Left hindlimb (tissue), 1 donor: ENCODE data around the gene RSRP1.
"Not testable (repeated sequence)": the region's sequence is repeated elsewhere in the genome, so short reads cannot be mapped to it uniquely, and the experiment has no call there.

Experiments
- DNase-seq: peaks from one replicate; pipeline ENCODE4 v3.0.0-alpha.2; 2018

Gene RSRP1, protein sequence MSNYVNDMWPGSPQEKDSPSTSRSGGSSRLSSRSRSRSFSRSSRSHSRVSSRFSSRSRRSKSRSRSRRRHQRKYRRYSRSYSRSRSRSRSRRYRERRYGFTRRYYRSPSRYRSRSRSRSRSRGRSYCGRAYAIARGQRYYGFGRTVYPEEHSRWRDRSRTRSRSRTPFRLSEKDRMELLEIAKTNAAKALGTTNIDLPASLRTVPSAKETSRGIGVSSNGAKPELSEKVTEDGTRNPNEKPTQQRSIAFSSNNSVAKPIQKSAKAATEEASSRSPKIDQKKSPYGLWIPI

DNA sequence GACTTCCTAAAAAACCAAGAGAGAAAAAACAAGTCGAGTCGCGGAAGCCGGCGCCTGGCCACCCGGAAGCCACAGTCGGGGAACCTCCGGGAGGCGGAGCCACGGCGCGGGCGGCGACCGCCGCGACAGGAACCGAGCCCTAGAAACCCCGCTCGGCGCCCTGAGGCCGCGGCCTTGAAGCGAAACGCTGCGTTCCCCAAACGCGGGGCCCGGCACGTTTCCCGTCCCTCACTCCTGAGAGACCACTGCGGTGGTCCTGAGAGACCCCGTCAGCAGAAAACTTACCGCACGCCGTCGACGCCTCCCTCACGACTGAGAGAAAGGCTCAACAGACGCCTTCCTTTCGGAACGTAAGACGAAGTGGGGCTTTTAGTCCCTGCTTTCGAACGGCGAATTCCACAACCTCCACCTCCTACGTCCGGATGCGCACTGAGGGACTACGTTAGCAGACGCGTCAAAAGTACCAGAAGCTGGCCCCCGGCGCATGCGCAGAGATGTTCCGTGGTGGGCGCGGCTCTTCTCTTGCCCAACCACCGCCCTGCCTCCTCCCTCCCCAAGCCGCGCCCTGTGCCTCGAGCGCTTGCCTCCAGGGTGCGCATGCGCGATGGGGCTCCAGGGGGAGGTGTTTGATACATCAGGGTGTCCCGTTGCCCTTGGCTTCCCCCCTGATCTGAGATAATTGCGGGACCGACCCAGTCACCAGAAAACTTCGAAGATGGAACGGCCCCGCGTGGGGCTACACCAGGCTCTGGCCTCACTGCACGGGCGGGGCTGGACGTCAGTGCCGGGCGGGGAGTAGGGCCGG lies at the start of gene RSRP1:
TSS of gene RSRP1 (minus strand) at position 431 of the 805 bp plus-strand sequence. CDS start 491 bp downstream, outside the sequence.
- DNase-seq = peak; percentile 99

DNA sequence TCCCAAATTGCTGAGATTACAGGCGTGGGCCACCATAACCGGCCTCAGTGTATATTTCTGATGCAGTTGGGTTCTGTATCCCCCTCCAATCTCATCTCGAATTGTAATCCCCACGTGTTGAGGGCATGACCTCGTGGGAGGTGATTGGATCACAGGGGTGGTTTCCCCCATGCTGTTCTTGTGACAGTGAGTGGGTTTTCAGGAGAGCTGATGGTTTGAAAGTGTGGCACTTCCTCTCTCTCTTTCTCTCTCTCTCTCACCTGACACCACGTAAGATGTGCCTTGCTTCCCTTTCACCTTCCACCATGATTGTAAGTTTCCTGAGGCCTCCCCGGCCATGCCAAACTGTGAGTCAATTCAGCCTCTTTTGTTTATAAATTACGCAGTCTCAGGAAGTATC lies 49.2 kb upstream of the RSRP1 start:
- not testable (repeated sequence) for DNase-seq

DNA sequence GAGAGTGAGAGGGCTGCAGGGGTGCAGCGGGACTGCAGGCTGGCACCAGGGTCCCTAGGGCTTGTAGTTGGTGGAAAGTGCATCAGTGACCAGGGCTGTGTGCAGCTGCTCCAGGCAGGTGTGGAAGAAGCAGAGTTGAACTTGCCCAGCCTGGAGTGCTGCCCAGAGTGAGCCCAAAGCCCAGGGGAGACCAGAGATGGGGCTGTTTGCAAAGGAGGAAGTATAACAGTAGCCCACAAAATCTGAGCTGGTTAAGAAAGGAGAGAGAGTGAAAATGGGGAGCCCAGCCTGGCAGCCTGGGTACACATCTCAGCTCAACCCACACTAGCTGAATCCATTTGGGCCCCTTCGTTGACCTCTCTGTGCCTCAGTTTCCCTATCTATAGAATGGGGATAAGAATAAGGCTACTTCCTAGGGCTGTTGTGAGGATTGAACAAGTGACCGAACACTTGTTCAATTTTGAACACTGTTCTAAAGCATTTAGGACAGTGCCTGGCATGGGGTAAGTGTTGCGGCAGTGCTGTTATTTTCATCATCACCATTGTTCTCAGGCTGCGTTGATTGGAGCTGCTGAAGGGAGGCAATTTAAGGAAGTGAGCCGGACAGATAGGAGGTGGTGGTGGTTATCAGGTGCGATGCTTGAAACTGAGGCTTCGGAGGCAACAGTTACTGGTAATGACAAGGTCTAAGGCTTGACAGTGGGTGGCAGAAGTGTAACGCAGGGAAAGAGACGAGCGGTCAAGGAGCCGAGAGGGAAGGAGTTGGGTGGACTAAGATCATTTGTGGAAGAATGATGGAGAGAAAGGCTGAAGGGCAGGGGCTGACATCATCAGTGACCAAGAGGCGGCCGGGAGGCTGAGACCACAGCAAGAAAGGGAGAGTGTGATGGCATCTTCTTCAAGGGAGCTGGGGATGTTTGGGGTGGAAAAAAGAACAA lies 47.9 kb upstream of the RSRP1 start:
- not testable (repeated sequence) for DNase-seq

DNA sequence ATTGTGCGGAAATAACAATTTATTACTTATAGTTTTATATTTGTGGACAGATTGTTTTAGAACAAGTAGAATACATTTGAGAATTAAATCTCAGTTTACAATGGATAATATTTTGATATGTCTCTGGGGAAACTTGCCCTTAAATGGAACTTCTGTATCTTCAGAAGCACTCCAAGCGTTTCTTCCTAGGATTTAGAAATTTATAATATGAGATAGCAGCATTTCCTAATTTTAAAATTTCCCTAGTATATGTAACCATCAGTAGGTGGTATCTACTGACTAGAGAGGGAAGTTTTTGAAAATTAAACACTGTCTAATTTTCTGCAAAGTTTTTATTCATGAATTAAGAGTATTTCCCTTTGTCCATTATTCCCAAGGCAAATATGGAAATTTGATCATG lies 46.2 kb upstream of the RSRP1 start:
- DNase-seq = not testable (repeated sequence)

DNA sequence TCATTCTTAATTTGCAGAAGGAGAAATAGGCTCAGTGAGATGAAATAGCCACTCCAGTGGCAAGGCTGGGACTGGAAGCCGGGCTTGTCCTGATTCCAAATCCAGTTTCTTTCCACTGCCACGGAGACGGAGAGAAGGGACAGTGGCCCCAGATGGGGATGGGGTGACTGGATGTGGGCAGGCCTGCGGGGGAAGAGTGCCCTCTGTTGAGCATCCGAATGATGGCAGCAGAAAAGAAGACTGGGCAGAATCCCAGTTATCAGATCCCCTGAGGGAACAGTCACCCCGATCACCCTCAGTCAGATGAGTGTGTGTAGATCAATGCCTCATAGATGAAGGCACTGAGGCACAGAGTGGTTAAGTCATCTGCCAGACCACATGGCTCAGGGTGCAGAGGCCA lies 42.8 kb upstream of the RSRP1 start:
- not testable (repeated sequence) for DNase-seq

DNA sequence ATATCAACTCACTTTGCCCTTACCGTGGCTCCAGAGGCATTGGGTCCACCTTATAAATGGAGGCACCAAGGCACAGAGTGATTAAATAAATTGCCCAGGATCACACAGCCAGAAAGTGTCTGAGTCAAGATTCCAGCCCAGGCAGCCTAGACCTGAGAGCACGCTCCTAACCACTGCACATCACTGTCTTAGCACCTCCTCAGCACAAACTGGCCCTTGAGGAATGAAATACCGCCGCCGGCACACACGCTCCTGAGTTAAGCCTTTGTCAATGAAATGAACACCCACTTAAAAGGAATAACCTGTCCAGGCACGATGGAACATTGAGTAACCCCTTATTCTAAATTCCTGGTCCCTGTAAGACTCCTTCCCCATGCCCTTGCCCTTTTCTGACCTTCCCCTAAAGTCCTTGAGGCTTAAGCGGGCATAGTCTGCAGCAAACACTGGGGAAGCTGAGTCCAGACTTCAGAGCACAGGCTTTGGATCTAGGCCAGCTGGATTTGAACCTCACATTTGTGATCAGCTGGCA lies 41.4 kb upstream of the RSRP1 start:
- not testable (repeated sequence) for DNase-seq

DNA sequence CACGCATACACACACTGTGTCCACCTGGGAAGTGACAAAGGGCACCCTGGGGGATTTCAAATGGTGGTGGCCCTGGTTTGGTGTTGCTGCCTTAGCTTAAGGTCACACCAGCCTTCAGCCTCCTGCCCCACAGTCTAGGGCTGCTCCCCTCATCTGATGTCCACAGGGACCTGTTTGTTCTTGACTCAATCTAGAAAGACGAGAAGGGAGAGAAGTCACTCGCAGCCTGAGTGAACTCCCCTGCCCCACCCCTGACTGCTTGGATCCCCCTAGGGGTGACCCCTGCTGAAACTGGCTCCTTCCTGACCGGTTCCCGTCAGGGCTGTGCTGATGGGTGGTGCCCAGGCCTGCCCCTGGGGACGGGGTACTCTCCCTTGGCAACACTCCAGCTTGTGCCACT lies 39.9 kb upstream of the RSRP1 start:
- DNase-seq = peak; percentile 27

DNA sequence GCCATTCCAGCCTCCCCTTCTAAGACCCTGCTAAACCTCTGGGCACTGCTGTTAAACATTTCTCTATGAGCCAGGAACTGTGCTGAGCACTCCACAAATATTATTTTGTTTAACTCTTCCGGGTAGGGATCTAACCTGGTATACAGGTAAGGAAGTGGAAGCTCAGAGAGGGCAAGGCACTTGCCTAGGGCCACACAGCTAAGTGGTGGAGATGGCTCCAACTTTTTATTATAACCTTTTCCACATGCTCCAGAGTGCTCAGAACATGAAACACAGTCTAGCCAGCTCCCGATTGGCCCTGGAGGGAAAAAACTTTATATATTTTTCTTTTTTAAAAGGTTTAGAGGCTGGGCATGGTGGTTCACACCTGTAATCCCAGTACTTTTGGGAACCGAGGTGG lies 38.6 kb upstream of the RSRP1 start:
- DNase-seq = not testable (repeated sequence)

DNA sequence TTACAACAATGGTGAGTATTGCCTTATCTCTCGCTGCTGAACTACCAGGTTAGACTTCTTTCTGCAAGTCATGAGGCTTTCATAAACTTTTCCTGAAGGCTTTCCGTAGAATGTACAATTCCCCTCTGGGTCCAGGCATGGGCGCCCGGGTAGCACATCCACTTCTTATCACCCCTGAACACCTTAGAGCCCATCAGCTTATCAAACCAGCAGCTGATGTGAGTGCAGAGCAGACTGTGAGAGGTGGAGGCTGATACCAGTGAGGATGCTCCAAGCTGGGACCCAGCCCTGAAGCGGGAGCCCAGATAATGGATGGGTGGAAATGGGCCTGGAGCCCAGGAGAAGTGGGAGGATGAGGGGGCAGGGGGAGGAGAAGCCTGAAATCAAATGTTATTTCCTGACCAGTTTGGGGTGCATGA lies 32.4 kb upstream of the RSRP1 start:
- not testable (repeated sequence) for DNase-seq

DNA sequence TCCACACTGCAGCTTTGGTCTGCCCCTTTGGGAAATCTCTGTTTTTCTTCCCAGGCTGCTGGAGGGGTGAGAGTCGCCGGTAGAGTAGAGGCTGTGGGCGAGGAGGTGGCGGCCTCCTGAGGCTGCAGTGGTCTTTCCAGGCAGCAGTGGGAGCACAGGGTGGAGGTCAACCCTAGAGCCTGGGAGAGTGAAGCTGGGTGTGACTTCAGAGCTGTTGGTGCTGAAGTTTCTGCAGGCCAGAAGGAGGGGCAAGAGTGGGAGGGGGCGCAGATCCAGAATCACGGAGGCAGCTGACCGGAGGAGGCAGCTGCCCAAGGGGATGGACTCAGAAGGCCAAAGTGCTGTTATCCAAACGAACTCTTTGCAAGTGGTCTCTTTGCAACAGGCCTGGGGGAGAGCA lies 31.5 kb upstream of the RSRP1 start:
- not testable (repeated sequence) for DNase-seq

DNA sequence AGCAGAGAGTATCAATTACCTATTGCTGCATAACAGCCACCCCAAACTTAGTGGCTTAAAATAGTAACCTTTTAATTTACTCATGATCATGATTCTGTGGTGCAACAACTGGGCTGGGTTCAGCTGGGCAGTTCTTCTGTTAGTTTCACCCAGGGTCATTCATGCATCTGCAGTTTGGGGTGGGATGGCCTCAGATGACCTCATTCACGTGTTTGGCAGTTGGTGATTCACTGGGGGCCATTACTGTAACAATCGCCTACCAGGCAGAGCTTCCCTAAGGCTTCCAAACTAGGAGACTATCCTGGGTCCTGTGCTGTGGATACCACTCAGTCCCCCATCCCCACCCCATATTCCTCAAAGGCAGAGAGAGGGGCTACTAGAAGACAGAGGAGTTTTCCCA lies 31.1 kb upstream of the RSRP1 start:
- DNase-seq = not testable (repeated sequence)

DNA sequence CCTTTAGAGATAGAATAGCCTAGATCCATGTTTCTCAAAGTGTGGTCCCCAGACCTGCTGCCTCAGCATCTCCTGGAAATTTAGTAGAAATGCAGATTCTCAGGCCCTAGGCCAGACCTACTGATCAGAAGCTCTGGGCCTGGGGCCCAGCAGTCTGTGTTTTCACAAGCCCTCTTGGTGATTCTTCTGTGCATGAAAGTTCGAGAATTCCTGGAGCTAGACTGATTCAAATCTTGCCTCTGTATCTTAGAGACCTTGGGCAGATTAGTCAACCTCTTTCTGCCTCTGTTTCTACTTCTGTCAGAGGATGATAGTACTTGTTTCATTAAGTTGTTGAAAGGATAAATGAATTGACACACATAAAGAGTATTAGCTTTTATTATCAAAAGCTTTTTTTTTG lies 30.0 kb upstream of the RSRP1 start:
- not testable (repeated sequence) for DNase-seq

DNA sequence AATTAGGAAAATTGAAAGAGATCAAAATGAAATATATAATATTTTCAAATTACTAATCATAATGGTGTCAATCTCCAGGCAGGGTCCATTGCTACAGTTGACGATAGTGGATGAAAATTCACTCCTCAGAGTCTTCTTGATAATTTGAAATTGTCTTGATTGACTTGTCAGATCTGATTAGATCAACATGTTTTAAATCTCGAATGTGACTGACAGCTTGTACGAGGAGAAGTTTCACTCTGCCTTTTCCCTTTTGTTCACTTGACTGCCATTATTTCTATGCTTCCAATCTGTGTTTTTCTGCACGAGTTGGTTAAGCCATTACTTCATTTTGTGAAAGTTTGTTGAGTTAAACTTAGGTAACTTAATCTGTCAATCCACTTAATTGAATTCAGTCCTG lies 28.4 kb upstream of the RSRP1 start:
- DNase-seq = not testable (repeated sequence)

DNA sequence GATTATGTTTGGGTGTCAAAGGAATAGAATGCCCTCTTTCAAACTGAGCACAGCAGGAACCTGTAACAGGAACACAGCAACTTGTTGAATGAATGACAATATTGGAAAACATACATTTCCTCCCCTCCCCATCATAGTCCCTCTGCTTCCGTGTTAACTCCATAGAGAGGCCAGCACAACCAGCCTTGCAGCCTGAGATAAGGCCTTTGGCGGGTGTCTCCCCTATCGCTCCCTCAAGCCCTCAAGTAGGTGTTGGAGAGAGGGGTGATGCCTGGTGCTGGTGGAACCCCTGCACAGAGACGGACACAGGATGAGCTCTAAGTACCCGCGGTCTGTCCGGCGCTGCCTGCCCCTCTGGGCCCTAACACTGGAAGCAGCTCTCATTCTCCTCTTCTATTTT lies 25.0 kb upstream of the RSRP1 start, which contains the start of gene RHD:
TSS of gene RHD (plus strand) at position 272 of the 400 bp plus-strand sequence. CDS start at position 311, 39 bp downstream.
- DNase-seq = not testable (repeated sequence)

DNA sequence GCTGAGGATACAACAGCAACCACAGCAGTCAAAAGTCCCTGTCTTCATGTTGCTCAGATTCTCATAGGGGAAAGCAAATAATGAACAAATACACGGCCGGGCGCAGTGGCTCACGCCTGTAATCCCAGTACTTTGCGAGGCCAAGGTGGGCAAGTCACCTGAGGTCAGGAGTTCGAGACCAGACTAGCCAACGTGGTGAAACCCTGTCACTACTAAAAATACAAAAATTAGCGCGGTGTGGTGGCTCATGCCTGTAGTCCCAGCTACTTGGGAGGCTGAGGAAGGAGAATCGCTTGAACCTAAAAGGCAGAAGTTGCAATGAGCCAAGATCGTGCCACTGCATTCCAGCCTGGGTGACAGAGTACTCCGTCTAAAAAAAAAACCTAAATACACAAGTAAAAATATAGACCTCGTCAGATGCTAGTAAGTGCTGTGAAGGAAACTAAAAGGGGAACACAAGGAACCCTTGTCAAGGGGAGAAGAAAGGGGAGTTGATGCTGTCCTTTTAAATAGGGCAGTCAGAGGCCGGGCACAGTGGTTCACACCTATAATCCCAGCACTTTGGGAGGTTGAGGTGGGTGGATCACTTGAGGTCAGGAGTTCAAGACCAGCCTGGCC lies 21.0 kb upstream of the RSRP1 start:
- not testable (repeated sequence) for DNase-seq

DNA sequence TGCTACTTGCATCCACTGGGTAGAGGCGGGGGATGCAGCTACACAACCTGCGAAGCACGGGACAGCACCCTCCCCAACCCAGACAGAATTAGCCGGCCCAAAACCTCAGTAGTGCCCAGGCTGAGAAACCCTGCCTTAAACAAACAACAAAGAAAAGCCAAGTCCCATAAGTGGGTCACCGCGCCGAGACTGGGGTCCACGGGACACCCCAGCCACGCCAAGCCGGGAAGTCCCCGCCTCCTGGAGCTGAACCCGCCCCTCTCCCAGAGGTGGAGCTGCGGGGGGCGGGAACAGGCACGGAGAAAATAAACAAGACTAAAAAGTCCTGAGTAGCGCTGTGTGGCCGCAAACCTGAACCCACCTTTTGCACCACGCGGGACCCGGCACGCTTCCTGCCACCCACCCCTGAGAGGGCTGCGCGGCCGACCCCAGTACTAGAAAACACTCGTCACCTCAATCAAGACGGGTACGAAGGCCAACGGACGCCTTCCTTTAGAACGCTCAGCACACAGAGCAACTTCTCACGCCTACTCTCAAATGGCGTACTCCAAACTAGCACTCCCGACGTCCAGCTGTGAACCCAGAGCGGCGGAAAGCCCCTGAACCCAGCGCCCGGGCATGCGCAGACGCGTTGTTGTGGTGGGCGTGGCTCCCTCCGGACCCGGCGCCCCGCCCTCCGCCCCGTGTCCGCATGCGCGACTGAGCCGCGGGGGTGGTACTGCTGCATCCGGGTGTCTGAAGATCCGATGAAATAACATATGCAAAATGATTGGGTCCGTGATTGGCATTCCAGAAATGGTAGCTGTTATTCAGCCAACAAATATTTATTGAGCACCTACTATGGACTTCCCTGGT lies 20.3 kb upstream of the RSRP1 start:
- peak; percentile 88 for DNase-seq

DNA sequence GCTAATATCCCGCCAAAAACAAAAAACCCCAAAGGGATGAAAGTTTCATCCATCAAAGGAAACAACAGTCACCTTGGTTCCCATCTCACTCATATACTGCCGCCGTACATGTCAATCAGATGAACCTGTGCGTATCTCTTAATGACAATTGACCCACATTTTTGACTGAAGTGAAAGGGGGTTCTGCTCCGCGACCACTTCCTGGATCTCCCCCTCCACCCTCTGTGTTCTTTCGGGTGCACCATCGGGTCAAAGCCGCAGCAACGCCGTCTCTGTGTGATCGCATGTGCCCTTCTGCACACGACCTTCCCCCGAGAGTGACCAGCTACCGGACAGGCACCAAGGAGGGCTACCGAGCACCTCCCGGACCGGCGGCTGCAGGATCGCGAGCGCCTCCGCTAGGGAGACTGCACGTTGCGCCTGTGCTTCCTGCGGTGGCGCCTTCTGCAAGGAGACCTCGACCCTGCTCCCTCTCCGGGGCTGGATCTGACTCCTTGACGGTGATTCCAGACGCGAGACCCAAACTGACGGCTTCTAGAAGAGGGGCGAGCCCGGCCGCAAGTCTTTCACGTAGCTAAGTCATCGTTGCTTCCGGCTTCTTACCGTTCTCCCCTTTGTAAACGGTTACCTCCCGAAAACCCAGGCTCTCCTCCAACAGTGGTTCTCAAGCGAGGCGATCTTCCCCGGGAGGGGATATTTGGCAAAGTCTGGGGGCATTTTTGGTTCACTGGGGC lies 19.5 kb upstream of the RSRP1 start:
- not testable (repeated sequence) for DNase-seq

DNA sequence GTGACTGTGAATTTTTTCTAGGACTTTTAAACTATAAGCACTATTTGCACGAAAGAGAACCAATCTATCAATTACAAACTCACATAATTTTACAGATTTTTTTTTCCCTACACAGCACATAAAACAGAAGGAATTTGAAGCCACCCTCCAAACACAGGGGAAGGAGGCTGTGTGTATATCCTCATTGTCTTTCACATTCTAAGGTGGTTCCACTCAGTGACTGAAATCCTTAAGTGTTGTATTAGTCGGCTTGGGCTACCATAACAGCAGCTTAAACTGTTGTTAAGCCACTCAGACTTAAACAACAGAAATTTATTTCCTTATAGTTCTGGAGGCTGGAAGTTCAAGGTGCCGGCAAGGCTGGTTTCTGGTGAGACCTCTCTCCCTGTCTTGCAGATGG lies 13.1 kb upstream of the RSRP1 start:
- DNase-seq = not testable (repeated sequence)

DNA sequence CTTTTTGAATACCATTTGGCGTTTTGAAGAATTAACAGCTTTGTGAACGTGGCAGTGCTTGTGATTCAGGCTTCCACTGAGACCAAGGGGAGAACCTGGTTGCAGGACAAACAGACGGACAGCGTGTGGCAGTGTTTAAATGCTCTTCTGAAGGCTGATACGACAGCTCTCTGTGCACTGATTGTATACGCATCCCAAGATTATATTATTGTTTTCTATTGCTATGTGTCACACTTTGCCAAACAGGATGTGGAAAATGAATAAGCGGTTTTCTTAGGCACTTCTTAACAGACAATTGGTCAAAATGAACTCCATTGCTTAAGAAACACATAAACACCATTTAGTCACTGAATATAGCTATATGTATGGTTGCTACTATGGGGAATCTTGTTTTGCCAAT lies 12.6 kb upstream of the RSRP1 start:
- not testable (repeated sequence) for DNase-seq

DNA sequence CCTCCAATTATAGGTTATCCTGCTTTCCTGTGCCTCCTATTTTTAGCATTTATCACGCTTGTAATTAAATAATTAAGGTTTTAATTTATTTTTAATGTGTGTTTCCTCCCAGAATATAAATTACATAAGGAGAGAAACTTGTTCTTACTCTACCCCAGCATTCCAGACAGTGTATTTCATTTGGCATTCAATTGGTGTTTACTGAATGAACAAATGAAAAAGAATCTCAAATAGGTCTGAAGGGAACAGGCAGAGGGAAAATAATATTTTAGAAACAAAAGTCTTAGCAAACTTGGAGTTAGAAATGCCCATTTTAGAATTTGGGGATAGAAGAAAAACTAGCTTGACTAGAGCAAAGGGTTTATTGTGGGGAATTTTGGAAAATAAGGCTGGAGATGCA lies 9.9 kb upstream of the RSRP1 start:
- DNase-seq = no peak
